GM21515 (cell line): ENCODE data around the gene ALKBH5.

Source experiments
- ATAC-seq: cut with Tn5 transposase; IDR thresholded peaks from one replicate; pipeline ENCODE4 v1.9.1; 2021; ENCODE audit not compliant: unreplicated experiment

The ALKBH5 gene

DNA sequence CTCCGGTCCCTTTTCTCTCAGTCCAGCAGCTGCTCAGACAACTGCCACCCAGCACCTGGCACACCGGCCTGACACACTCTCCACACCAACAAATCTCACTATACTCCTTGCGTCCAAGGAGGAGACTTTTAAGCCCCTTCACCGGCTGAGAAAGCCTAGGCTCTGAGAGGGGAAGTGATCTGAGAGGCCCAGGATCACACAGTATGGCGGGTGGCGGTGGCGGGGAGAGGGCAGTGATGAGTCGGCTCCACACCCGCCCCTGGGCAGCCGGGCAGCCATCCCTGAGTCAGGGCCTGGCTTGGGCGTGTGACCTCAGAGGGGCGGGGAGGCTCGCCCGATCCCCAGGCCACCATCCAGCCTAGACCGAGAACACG is 74.3 kb downstream of the ALKBH5 start:
- no peak for ATAC-seq

DNA sequence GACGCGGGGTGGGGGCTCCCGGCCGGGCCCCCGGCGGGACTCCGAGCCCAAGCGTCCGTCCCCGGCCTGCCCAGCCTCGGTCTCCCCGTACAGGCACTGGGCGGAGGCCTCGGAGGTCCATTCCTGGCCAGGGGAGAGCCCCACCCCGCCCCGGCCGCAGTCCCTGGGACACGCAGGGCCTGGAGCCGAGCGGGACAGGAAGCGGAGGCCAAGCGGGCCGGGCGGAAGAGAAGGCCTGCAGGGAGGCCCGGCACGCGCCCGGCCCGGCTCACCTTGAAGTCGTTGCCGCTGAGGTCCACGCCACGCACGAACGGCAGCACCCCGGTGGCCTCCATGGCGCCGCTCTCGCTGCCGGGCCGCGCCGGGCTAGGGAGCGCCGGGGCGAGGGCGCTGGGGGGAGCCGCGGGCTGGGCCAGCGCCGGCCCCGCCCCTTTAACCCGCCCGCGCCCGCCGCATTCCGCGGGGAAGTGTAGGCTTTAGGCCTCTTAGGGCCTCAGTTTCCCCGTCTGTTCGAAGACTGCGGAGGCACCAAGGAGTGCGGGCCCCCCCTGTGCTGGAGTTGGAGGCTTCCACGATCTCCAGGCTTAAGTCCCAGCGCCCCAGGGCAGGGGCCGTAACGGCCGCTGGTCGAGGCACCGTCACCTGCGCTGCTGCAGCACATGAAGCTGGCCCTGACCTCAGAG is 74.9 kb downstream of the ALKBH5 start, which contains the start of gene FLII:
Gene FLII (minus strand): TSS at position 383 of the 683 bp plus-strand sequence. CDS start 48 bp downstream, at position 335.
- no peak for ATAC-seq
